Cardiac septum (tissue), 1 donor: ENCODE data around the gene DNAJC17. TPM values are rescaled to one million over a fixed set of nuclear protein-coding genes. Genes with fewer than 3 reads are reported as not detected.

ENCODE experiments used
- DNase-seq: peaks from one replicate; pipeline ENCODE4 v3.0.0-alpha.2; 2020; ENCODE audit warnings: low spot score
- intact Hi-C: fragments of 100-400 bp; cut with DNase I; formaldehyde crosslinking; loops from one replicate; pipeline ENCODE4 v1.14.0; 2022
- long read RNA-seq: library from polyadenylated mRNA; unstranded; transcript quantifications from one replicate; pipeline ENCODE4 v2.0.0, GENCODE V29; 2021
- total RNA-seq: library from RNA; stranded (reverse); fragmentation: NEBNext Ultra II Directional; extraction: Animal tissue kit (Norgen Biotek cat#: 25700); gene quantifications from one replicate; pipeline ENCODE4 v1.2.1, GENCODE V29; 2021
- donor health status: DM: no; HTN: no; CAD: no.

DNAJC17 gene, protein sequence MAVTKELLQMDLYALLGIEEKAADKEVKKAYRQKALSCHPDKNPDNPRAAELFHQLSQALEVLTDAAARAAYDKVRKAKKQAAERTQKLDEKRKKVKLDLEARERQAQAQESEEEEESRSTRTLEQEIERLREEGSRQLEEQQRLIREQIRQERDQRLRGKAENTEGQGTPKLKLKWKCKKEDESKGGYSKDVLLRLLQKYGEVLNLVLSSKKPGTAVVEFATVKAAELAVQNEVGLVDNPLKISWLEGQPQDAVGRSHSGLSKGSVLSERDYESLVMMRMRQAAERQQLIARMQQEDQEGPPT
- total RNA-seq, result 19.1 TPM
- long read RNA-seq, transcript DNAJC17-201 (11 exons, 3,731 nt), result major isoform, 6 of 13 reads
- long read RNA-seq, partial matches to known transcripts, result 0 of 13 reads
- long read RNA-seq, other reads (novel, unspliced or antisense), result 7 of 13 reads

DNA sequence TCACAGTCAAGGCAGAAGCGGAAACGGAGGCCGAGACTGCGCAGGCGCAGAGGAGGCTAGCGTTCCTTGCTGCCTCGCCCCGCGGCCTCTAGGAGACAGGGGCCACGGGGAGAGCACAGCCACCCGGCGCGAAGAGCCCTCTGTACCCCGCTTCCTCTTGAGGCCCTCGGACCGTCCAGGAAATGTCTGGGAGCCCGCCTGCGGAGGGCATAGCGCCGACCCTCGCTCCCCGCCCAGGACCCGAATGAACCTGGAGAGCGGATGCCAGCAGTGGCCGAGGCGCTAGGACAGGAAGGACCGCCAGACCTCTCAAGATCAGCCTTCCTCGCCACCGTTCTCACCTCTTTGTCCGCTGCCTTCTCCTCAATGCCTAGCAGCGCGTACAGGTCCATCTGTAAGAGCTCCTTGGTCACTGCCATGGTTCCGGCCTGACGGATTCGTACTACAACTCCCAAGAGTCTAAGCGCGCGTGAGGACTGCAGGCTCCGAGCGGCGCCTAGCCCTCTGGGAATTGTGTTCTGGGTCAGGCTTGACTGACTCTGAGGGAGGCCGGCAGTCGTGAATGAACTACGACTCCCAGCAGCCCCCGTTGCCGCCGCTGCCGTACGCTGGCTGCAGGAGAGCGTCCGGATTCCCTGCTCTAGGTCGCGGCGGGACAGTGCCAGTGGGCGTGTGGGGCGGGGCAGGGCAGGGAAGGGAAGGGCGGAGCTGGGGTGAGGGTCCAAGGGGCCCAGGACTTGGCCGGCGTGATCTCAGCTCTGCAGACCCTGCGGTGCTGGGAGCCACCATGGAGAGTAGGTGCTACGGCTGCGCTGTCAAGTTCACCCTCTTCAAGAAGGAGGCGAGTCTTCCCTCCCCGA lies at the start of gene DNAJC17, which contains the start of gene ZFYVE19:
TSS of gene DNAJC17 (minus strand) at position 446 of the 860 bp plus-strand sequence. CDS start at position 419, 27 bp downstream.
TSS of gene ZFYVE19 (plus strand) at position 62 of the 860 bp plus-strand sequence. CDS start at position 563, 501 bp downstream.
- peak; percentile 99 for DNase-seq
- intact Hi-C loops, result loop anchor here (1.0 to 5.0 kb wide), 3 partner anchors 52 to 115 kb away; partner anchors contain the start of genes RMDN3 and VPS18

DNA sequence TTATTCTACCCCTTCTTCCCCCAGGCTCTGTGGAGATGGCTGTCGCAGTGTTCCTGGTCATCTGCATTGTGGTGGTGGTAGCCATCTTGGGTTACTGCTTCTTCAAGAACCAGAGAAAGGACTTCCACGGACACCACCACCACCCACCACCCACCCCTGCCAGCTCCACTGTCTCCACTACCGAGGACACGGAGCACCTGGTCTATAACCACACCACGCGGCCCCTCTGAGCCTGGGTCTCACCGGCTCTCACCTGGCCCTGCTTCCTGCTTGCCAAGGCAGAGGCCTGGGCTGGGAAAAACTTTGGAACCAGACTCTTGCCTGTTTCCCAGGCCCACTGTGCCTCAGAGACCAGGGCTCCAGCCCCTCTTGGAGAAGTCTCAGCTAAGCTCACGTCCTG lies 49.5 kb upstream of the DNAJC17 start:
- intact Hi-C loops, result loop anchor here (10.0 kb wide), 1 partner anchor 328 kb away; no protein-coding TSS in a partner anchor
- DNase-seq, result no peak

DNA sequence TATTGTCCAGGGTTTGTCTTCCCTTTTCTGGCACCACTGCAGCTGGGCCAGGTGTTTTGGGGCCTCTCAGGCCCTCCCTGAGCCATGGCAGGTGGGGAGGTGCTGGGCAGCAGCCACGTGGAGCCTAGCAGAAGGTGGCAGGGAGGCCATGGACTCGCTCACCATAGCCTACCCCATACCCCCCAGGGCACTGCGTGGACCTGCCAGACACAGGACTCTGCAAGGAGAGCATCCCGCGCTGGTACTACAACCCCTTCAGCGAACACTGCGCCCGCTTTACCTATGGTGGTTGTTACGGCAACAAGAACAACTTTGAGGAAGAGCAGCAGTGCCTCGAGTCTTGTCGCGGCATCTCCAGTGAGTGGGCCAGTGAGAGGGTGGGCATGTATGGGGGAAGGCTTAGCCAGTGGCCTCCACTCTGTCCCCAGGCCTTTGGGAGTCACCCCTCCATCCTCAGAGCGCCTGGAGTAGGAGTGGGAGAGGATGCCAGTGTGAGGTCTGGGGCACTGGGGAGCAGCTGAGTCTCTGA lies 48.5 kb upstream of the DNAJC17 start:
- DNase-seq, result no peak
- intact Hi-C loops, result loop anchor here (10.0 kb wide), 1 partner anchor 329 kb away; no protein-coding TSS in a partner anchor

DNA sequence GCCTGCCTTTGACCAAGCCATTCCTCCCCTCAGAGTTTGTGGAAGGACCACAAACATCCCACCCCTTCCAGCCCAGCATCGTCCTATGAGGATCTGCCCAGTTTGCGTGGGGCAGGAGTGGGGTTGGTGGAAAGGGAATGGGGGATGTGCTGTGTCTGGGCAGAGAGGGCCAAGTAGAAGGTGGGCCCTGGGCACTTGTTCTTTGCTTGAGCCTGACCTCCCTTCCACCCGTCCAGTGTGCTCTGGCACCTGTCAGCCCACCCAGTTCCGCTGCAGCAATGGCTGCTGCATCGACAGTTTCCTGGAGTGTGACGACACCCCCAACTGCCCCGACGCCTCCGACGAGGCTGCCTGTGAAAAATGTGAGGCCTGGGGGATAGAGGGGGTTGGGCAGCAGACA lies 46.9 kb upstream of the DNAJC17 start:
- DNase-seq, result no peak
- intact Hi-C loops, result loop anchor here (10.0 kb wide), 1 partner anchor 331 kb away; no protein-coding TSS in a partner anchor

DNA sequence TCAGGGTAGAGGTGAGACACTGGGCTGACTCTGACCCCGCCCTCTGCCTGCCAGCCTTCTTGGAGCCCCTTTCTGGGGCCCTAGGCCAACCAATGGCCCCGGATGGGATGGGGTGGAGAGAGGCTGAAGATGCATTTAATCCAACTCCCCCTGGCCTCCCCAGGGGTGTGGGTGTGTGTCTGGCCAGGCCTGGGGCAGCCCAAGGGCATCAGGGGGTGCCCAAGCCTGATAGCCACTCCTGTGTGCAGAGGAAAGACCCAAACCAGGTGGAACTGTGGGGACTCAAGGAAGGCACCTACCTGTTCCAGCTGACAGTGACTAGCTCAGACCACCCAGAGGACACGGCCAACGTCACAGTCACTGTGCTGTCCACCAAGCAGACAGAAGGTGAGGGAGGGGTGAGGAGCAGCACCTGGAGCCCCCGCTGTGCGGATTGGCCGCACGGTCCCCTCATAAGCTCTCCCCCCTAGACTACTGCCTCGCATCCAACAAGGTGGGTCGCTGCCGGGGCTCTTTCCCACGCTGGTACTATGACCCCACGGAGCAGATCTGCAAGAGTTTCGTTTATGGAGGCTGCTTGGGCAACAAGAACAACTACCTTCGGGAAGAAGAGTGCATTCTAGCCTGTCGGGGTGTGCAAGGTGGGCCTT lies 46.1 kb upstream of the DNAJC17 start:
- intact Hi-C loops, result loop anchor here (10.0 kb wide), 1 partner anchor 331 kb away; no protein-coding TSS in a partner anchor
- DNase-seq, result no peak

DNA sequence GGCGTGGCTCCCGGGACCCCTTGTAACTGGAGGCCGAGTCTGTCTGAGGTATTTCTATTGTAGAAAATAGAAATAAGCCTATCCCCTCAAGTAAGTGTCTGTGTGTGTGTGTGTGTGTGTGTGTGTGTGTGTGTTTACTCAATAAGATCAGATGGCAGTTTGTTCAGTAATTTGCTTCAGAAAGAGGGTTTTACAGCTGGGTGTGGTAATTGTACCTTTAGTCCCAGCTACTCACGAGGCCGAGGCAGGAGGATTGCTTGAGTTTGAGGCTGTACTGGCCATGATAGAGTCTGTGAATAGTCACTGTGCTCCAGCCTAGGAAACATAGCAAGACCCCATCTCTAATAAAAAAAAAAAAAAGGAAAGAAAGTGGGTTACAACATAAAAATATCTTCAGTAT lies 45.3 kb upstream of the DNAJC17 start:
- intact Hi-C loops, result loop anchor here (10.0 kb wide), 1 partner anchor 332 kb away; no protein-coding TSS in a partner anchor
- no peak for DNase-seq

DNA sequence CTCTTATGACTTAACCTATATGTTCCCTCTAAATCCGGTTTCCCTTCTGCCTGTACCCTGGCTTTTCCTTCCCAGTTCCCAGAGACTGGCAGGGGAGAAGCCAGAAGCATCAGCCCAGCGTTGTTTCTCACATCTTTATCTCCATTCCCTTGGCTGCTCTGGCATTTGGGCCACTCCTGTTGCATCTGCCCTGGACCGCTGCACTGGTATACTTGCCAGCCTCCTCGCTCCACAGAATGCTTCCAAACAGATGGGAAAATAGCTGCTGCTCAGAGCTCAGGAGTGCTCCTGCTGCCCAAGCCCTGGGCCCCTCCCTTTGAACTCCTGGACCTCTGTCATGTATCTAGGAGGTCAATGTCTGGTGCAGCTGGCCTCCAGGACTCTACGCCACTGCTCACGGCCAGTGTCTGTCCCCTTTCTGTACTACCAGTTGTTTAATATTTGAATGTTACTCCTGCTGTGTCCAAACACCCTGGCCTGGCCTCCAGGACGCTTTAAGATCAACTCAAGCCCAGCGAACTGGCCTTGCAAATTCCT lies 43.4 kb upstream of the DNAJC17 start:
- no peak for DNase-seq
- intact Hi-C loops, result loop anchor here (10.0 kb wide), 1 partner anchor 334 kb away; no protein-coding TSS in a partner anchor

DNA sequence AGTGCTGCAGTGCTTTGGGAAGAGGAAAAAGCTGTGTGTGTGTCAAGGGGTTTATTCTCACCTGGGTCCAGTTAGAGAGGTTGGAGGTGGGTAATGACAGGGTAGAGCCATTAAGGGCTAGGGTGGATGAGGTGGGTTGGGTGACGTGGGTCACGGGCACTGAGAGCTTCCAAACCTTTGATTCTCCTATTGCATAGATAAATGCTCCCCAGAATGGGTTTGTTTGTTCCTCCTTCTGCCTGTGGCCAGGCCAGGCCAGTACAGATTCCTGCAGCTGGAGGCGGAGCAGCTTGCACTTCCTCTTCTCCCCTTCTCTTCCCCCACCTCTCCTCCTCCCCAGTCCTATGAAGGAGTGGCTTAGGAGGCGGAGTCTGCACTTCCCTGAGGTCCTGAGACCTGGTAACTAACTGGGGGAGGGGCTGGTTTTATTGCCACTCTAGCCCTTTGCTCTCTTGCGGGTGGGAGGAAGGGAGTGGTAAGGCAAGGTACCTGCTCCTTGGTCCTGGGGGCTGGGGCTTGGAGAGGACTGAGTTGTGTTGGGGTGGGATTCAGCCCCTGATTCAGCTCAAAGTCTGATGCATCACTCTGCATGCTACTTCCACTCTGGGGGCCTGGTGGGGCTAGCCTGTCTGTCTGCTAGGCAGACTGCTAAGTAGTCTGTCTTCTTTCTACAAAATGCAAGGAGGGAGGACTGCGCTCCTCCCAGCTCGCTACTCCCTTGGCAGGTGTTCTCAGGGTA lies 40.1 kb upstream of the DNAJC17 start:
- DNase-seq, result peak; percentile 84
- intact Hi-C loops, result no loop called here

DNA sequence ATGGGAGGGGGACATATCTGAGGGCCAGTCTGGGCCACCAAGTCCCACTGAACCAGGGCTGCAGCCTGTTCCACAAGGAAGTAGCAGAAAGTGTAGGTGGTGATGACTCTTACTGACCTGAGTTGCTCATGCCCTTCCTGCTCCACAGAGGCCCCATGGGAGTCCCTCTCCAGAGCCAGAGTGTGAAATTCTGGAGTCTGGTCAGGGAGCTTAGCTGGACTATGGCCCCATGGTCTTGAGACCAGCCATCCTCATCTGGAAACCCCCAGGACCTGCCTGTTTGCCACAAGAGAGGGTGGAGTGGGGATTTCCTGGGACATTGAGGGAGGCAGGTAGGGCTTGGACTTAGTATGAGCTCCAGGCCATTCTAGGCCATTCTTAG lies 39.6 kb upstream of the DNAJC17 start:
- intact Hi-C loops, result no loop called here
- no peak for DNase-seq

DNA sequence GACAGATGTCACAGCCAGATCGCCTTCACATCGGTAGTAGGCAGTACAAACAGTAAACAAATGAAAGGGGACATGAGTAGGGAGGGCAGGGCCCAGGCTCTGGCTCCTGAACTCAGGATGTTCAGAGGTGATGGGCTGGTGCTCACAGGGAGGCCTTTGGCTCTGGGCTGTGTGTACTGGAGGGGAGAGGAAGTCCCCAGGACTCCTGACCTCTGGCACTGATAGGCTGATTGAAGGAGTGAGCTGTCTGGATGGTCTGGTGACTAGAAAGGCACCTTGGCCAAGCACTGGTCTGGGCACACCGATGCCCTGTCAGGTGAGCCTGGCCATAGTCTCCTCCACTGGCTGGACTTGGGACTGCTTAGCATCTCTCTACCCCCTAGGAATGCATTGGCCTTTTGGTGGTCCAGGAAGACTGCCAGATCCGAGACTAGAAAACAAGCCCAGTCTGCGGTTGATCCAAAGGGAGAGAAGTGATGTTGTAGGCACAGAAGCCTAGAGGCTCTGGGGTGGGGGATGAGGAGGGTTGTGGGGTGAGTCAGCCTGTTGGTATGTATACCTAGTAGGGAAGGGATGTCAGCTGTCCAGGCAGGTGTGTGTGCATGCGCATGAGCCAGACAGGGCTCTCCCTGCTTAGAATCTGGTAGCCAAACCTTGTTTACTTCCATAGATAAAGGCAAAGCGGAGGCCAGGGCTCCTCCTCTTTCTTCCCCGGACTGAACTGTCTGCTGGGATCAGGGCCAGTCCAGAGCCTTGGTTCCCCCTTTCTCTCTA lies 38.4 kb upstream of the DNAJC17 start:
- intact Hi-C loops, result no loop called here
- no peak for DNase-seq

DNA sequence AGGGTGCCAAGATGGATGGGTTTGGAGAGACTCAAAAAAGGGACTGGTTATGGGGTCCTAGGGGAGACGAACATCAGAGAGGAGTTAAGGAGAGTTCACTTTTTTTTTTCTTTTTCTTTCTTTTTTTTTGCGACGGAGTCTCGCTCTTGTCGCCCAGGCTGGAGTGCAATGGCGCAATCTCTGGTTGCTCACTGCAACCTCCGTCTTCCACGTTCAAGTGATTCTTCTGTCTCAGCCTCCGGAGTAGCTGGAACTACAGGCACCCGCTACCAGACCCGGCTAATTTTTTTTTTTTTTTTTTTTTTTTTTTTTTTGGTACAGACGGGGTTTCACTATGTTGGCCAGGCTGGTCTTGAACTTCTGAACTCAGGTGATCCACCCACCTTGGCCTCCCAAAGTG lies 37.8 kb upstream of the DNAJC17 start:
- intact Hi-C loops, result no loop called here
- no peak for DNase-seq

DNA sequence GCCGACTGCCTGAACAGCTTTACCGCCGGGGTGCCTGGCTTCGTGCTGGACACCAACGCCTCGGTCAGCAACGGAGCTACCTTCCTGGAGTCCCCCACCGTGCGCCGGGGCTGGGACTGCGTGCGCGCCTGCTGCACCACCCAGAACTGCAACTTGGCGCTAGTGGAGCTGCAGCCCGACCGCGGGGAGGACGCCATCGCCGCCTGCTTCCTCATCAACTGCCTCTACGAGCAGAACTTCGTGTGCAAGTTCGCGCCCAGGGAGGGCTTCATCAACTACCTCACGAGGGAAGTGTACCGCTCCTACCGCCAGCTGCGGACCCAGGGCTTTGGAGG lies 37.4 kb upstream of the DNAJC17 start:
- intact Hi-C loops, result no loop called here

DNA sequence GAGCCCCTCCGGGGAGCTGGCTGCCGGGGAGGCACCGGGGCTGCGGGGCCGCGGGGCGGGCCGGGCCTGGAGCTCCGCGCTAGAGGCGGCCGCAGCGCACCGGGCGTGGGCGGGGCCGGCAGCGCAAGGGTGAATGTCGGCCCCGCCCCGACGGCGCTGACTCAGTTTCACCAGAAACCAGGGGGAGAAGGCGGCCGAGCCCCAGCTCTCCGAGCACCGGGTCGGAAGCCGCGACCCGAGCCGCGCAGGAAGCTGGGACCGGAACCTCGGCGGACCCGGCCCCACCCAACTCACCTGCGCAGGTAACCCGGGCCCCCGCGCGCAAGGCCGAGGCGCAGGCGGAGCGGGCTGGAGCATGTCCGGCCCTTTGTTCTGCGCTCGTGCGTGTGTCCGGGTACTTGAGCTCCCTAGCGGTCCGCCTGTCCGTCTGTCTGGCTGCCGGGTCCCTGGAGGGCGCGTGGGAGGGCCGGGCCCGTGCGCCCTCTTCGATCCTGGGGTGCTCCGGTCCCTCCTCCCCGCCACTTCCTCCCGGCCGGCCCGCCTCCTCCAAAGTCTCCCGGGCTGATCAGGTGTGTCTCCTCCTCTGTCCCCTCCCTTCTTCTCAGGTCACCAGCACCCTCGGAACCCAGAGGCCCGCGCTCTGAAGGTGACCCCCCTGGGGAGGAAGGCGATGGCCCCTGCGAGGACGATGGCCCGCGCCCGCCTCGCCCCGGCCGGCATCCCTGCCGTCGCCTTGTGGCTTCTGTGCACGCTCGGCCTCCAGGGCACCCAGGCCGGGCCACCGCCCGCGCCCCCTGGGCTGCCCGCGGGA lies 36.8 kb upstream of the DNAJC17 start, which contains the start of gene SPINT1:
TSS of gene SPINT1 (plus strand) at position 164 of the 811 bp plus-strand sequence. CDS start at position 671, 507 bp downstream.
- DNase-seq, result peak; percentile 78

More for the DNA sequence above, 37.4 kb upstream of the DNAJC17 start:
- no peak for DNase-seq

DNA sequence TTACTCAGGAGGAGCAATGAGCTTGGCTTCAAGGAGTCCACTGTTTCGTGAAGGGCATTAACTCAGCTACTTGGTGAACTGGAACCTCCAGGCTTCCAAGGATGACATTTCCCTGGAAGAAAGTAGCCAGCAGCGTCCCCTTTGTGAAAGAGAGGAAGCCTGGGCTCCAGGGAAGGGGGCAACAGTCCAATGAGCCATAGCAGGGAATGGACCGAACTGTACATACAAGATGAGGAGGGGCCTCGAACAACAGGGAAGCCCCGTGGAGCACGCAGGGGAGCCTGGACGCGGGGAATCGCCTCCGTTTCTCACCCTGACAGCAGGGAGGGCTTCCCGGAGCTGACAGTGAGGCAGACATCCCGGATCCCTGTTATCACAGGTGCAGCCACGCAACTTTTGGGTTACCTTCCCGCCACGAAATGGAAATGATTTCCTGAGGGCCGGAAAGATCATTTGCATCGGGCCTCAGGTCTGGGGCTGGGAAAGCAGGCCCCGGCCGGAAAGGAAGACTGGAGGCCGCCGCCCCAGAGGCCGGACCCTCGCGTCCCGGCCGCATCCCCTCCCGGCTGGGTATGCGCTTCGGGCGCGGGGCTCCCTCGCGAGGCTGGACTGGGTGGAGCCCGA lies 36.1 kb upstream of the DNAJC17 start:
- no peak for DNase-seq
- intact Hi-C loops, result no loop called here

More for the DNA sequence above, 36.8 kb upstream of the DNAJC17 start, which contains the start of gene SPINT1:
- intact Hi-C loops, result no loop called here

DNA sequence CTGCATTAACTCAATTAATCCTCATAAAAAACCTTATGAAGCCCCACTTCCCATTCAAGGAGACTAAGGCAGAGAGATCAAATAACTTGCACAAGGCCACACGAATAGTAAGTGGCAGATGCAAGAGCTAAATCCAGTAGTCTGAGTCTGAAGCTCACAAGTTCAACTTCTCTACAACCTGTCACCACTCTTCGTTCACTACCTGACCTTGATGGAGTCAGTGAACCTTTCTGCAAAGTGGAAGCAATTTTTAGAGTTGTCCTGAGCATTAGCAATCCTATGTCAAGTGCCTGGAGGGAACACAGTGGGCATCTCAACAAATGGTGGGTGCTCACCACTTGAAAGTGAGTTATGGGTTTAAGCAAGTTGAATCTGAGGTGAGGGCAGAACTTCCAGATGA lies 34.5 kb upstream of the DNAJC17 start:
- no peak for DNase-seq
- intact Hi-C loops, result no loop called here

DNA sequence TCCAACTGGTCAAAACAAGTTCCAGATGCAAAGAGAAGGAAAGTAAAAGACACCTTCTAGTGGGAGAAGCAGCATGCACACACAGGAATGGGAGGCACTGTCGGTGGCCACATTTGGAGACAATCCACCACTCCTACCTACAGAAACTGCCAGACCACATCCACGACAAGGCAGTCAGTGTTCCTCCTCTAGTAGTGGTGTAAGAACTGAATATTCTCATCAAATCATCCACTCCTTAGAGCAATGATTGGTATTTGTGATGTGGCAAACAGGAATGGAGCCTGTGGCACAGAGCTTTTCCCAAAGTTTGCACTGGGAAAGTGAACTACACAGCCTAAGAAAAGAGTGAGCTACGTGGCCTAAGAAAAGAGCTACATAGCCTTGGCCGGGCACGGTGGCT lies 31.5 kb upstream of the DNAJC17 start:
- intact Hi-C loops, result no loop called here
- DNase-seq, result no peak
